DOHH2 (cell line): Measurements from ENCODE around the gene SEL1L.

ENCODE experiments used
- EZH2phosphoT487 ChIP-seq: fragments of 200-600 bp; sonication (generic); IDR thresholded peaks from 2 replicates; pipeline ENCODE4 v1.6.1; 2017; ENCODE audit warnings: borderline replicate concordance, mild to moderate bottlenecking, antibody characterized with exemption, low read length, moderate library complexity, mixed read lengths
- TF ChIP-seq, protein P1 (sequence below): fragments of 200-600 bp; sonication (generic); IDR thresholded peaks from one replicate; pipeline ENCODE4 v1.5.1; 2014; ENCODE audit warnings: antibody characterized with exemption, mild to moderate bottlenecking, low read depth, low read length; ENCODE audit not compliant: poor library complexity, severe bottlenecking

DNA sequence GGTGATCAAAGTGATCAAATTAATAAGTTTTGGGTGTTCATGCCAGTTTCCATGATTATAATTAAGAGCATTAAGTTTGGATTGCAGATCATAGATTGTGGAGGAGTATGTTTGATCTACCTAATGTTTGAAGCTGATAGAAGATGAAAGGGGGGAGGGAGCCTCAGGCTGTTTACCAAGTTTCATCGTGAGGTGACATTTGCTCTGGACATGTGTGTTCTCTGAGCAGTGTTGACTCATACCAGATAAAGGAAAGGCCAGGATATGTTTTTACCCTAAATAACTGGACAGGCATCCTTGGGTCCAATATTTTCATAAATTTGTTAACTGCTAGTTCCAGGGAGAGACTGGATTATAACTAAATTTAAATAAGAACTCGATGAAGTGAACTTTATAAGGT lies 3.5 kb upstream of the SEL1L start:
- TF ChIP-seq, protein P1, sequence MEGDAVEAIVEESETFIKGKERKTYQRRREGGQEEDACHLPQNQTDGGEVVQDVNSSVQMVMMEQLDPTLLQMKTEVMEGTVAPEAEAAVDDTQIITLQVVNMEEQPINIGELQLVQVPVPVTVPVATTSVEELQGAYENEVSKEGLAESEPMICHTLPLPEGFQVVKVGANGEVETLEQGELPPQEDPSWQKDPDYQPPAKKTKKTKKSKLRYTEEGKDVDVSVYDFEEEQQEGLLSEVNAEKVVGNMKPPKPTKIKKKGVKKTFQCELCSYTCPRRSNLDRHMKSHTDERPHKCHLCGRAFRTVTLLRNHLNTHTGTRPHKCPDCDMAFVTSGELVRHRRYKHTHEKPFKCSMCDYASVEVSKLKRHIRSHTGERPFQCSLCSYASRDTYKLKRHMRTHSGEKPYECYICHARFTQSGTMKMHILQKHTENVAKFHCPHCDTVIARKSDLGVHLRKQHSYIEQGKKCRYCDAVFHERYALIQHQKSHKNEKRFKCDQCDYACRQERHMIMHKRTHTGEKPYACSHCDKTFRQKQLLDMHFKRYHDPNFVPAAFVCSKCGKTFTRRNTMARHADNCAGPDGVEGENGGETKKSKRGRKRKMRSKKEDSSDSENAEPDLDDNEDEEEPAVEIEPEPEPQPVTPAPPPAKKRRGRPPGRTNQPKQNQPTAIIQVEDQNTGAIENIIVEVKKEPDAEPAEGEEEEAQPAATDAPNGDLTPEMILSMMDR, result no peak
- no peak for TF ChIP-seq EZH2phosphoT487
